GM21529 (cell line): Measurements from ENCODE around the gene SNCAIP.

Experiments
- ATAC-seq: cut with Tn5 transposase; IDR thresholded peaks from one replicate; pipeline ENCODE4 v1.9.1; 2021; ENCODE audit not compliant: unreplicated experiment

The SNCAIP gene

GRCh38 chr5:122392224-122392623 lies 80.2 kb downstream of the SNCAIP start:
- no peak for ATAC-seq

GRCh38 chr5:122392824-122393223 lies 80.8 kb downstream of the SNCAIP start:
- no peak for ATAC-seq

GRCh38 chr5:122394284-122394930 lies 82.4 kb downstream of the SNCAIP start:
- no peak for ATAC-seq

GRCh38 chr5:122398016-122398415 lies 86.0 kb downstream of the SNCAIP start:
- ATAC-seq, result no peak

DNA sequence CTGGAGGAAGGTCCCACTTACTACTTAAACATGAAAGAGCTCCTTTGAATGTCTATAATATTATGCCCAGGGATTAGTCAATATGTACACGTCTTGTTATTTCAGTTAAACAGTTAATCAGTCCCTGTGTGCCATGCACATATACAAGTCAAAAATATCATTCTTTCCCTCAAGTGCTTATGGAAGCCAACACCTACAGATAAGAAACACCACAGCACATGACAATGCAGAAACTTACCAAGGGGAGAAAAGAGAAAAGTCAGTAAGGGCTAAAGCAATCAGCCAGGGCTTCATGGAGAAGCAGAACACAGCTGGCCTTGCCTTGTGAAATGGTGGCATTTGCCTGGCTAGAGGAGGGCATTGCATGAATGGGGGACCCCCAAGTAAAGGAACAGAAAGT lies 88.3 kb downstream of the SNCAIP start:
- ATAC-seq, result no peak

- no peak for ATAC-seq
Observed at GRCh38 chr5:122400938-122401337, 88.9 kb downstream of the SNCAIP start.

GRCh38 chr5:122401976-122402725 lies 90.1 kb downstream of the SNCAIP start:
- ATAC-seq, result no peak

- ATAC-seq, result no peak
Observed at GRCh38 chr5:122402955-122403685, 91.1 kb downstream of the SNCAIP start.

DNA sequence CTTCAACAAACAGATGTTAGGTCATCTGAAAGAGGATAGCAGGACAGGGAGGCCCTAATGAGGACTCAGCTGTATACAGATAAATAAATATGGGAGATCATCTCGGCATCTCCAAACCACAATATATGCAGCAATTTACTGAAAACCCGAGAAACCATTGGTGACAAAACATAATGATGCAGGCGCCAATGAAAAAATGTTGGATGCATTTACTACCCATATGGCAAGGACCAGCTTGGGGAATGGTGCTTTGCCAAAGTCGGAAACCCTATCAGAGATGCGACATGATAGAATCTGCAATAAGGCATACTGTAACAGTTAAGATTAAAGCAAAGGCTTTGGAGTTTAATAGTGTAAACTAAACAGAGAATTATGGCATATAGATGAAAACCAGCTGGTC lies 92.0 kb downstream of the SNCAIP start:
- ATAC-seq, result no peak

- no peak for ATAC-seq
Observed at GRCh38 chr5:122404653-122405362, 92.8 kb downstream of the SNCAIP start.

GRCh38 chr5:122405751-122406150 lies 93.7 kb downstream of the SNCAIP start:
- no peak for ATAC-seq

- ATAC-seq, result no peak
Observed at GRCh38 chr5:122406181-122406580, 94.1 kb downstream of the SNCAIP start.

GRCh38 chr5:122408592-122409224 lies 96.7 kb downstream of the SNCAIP start:
- ATAC-seq, result peak; percentile 32

GRCh38 chr5:122412966-122413365 lies 100.9 kb downstream of the SNCAIP start:
- ATAC-seq, result no peak

GRCh38 chr5:122413722-122414121 lies 101.7 kb downstream of the SNCAIP start:
- ATAC-seq, result peak; percentile 33

DNA sequence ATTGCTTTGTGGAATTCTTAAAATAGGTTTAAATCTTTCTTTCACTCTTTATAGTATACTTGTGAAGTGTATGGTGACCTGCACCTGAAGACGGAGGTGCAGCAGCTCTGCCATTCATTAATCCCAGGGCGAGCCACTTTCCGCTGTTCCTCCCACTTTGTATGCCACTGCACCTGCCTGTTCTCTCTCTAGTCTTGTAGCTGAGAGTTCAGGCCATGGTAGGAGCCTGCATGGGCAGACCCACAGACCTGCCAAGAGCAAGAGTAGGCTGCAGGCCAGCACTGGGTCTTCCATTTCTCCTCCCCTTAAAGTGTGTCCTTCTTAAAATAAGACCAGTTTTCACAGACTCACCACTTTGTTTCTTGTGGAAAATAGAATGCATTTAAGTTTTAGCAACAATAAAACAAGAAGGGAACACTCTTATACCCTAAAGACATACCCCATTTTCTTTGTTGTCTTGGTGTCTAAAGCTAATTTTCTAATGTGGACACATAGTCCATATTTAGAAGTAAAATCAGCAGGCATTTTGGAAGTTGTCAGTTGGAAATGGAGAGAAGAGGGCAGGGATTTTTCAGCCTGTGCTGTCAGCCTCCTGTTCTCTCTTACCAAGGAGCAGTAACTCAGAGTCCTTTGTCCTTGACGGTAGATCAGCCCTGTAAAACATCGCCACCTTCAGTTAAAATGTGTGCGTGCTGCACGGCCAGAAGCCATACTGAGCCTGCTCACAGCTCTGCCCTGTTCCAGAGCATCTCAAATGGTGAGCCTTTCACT lies 103.2 kb downstream of the SNCAIP start:
- ATAC-seq, result peak; percentile 86

GRCh38 chr5:122415801-122416120 lies 103.7 kb downstream of the SNCAIP start:
- no peak for ATAC-seq

- no peak for ATAC-seq
Observed at GRCh38 chr5:122419142-122419894, 107.3 kb downstream of the SNCAIP start.

- no peak for ATAC-seq
Observed at GRCh38 chr5:122420091-122420490, 108.1 kb downstream of the SNCAIP start.
